Gastroesophageal sphincter (tissue), 4 donors: ENCODE data around the gene SNTG2. TPM values are rescaled to one million over a fixed set of nuclear protein-coding genes. Genes with fewer than 3 reads are reported as not detected.

Experiments
- ATAC-seq: fragments of 150-250 bp; one replicate; pipeline ENCODE4 v1.9.1; 2016; ENCODE audit warnings: mild to moderate bottlenecking, moderate library complexity
- H3K27ac ChIP-seq, 4 donors: fragments of 200-600 bp; sonication (generic) in 3 of 4; 1 replicate in 3 of 4; 2 replicates in 1 of 4; pipeline ENCODE4 v1.5.1; 2016 to 2019
- H3K27me3 ChIP-seq: fragments of 200-600 bp; sonication (generic); one replicate; pipeline ENCODE4 v1.5.1; 2019
- H3K36me3 ChIP-seq, 2 donors: fragments of 200-600 bp; sonication (generic); one replicate each; pipeline ENCODE4 v1.5.1; 2019; ENCODE audit warnings: control low read depth in 1 of 2
- H3K4me1 ChIP-seq, 3 donors: fragments of 200-600 bp; sonication (generic); 1 replicate in 2 of 3; 2 replicates in 1 of 3; pipeline ENCODE4 v1.5.1; 2016 to 2019; ENCODE audit warnings: control low read depth in 2 of 3
- H3K4me3 ChIP-seq, 2 donors: fragments of 200-600 bp; sonication (generic); one replicate each; pipeline ENCODE4 v1.5.1; 2019; ENCODE audit warnings: mild to moderate bottlenecking in 1 of 2, moderate library complexity in 1 of 2
- H3K9me3 ChIP-seq, 3 donors: fragments of 200-600 bp; sonication (generic); one replicate each; pipeline ENCODE4 v1.5.1; 2017 to 2019; ENCODE audit warnings: control low read depth in 2 of 3
- EP300 ChIP-seq: sonication (generic); formaldehyde crosslinking; IDR thresholded peaks from one replicate; pipeline ENCODE4 v1.6.1; 2017; ENCODE audit warnings: antibody characterized with exemption, mild to moderate bottlenecking
- POLR2A ChIP-seq, 2 donors: fragments of 450-650 bp; IDR thresholded peaks; one replicate each; pipeline ENCODE4 v1.6.1; 2017; ENCODE audit warnings: antibody characterized with exemption in 2 of 2, mild to moderate bottlenecking in 2 of 2, moderate library complexity in 1 of 2
- POLR2AphosphoS5 ChIP-seq: sonication (generic); formaldehyde crosslinking; IDR thresholded peaks from one replicate; pipeline ENCODE4 v1.6.1; 2017; ENCODE audit warnings: antibody characterized with exemption
- WGBS, 2 donors: methylation state at CpG; one replicate each; pipeline ENCODE4 v1.1.5; 2018; ENCODE audit warnings: low coverage in 1 of 2; 5-methylcytosine and 5-hydroxymethylcytosine counted together
- total RNA-seq, 4 donors: library from RNA; depleted of rRNA; stranded (reverse); fragments of >200 nt; gene quantifications; one replicate each; pipeline ENCODE4 v1.1.0, GENCODE V29; 2016
- TF ChIP-seq, protein P1 (sequence below), 4 experiments: fragments of 200-600 bp in 2 of 4; fragments of 450-650 bp in 2 of 4; sonication (generic) in 1 of 4; IDR thresholded peaks; one replicate each; pipeline ENCODE4 v1.5.1; 2017 to 2019; ENCODE audit warnings: antibody characterized with exemption in 4 of 4, mild to moderate bottlenecking in 2 of 4, moderate library complexity in 2 of 4

The SNTG2 gene
- total RNA-seq, 4 donors from 2014 or later: 1.5 to 7.9 (median 4.3) TPM

- no peaks in the 10 kb centered on the region for H3K36me3 ChIP-seq
- H3K4me3 ChIP-seq: no peak overlapping the region
- no peaks in the 10 kb centered on the region for H3K4me1 ChIP-seq
- peaks cover 0 to 20% (median 0%) of the 10 kb centered on the region in 3 donors for H3K9me3 ChIP-seq
- ATAC-seq: no peak
- 75 to 88% methylated on average over 5 to 6 of the region's 12 CpGs for WGBS, 2 donors
- no peak for TF ChIP-seq POLR2AphosphoS5
- TF ChIP-seq EP300: no peak
- TF ChIP-seq POLR2A (IDR thresholded peaks at IDR 0.05): no peak
- TF ChIP-seq, protein P1, sequence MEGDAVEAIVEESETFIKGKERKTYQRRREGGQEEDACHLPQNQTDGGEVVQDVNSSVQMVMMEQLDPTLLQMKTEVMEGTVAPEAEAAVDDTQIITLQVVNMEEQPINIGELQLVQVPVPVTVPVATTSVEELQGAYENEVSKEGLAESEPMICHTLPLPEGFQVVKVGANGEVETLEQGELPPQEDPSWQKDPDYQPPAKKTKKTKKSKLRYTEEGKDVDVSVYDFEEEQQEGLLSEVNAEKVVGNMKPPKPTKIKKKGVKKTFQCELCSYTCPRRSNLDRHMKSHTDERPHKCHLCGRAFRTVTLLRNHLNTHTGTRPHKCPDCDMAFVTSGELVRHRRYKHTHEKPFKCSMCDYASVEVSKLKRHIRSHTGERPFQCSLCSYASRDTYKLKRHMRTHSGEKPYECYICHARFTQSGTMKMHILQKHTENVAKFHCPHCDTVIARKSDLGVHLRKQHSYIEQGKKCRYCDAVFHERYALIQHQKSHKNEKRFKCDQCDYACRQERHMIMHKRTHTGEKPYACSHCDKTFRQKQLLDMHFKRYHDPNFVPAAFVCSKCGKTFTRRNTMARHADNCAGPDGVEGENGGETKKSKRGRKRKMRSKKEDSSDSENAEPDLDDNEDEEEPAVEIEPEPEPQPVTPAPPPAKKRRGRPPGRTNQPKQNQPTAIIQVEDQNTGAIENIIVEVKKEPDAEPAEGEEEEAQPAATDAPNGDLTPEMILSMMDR (IDR thresholded peaks at IDR 0.05): no peak
- H3K27me3 ChIP-seq: peaks cover 8% of the 10 kb centered on the region
- no peak overlapping the region for H3K27ac ChIP-seq
These were observed 15.0 kb downstream of the SNTG2 start for GRCh38 chr2:965640-966147.

DNA sequence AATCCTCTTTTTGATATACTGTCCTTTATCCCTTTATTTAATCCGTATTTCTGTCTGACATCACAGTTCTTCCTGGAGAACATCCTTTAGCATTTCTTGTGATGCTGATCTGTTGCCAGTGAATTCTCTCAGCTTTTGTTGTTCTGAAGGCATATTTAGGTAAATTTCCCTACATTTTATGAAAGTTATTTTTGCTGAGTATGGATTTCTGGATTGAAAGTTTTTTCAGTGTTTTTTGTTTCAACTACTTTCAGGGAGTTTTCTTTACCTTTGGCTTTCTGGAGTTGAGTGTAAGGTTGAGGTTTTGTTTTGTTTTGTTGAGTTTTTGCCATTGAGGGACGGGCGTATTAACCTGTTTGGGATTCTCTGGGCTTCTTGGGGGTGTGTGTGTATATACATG lies 22.5 kb downstream of the SNTG2 start:
- peaks cover 28% of the 10 kb centered on the region for H3K27me3 ChIP-seq
- 76 to 89% methylated on average over 3 of the region's 3 CpGs for WGBS, 2 donors
- TF ChIP-seq POLR2A (IDR thresholded peaks at IDR 0.05): no peak
- TF ChIP-seq POLR2AphosphoS5: no peak
- TF ChIP-seq EP300: no peak
- TF ChIP-seq, protein P1 (IDR thresholded peaks at IDR 0.05): no peak
- no peak overlapping the region for H3K4me3 ChIP-seq
- H3K27ac ChIP-seq: no peak overlapping the region
- no peaks in the 10 kb centered on the region for H3K36me3 ChIP-seq
- peaks cover 0 to 18% (median 0%) of the 10 kb centered on the region in 3 donors for H3K9me3 ChIP-seq
- no peak for ATAC-seq
- peaks cover 0 to 5% (median 0%) of the 10 kb centered on the region in 3 donors for H3K4me1 ChIP-seq

DNA sequence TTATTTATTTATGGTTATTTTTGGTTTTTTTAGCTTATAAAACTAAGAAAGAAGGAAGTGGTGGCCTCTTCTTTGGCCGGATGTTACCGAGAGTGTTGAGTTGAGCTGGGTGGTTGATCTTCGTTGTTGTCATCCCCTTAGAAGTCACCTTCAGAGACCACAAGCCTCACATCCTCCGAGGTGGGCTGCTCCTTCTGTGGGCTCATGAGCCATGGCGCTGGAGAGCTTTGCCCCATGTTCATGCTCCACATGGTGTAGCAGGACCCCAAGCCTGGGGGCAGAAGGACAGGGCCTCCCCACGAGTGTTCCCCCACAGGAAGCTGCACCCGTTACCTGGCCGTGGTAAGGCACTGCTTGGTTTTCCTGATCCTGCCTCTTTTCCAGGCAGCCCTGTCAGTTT lies 23.4 kb downstream of the SNTG2 start:
- Histone ChIP-seq H3K4me3 (no peak overlapping the region), H3K9me3 (peaks cover 0 to 9% (median 0%) of the 10 kb centered on the region in 3 donors), H3K27ac (no peak overlapping the region), H3K36me3 (no peaks in the 10 kb centered on the region), H3K4me1 (peaks cover 0 to 5% (median 0%) of the 10 kb centered on the region in 3 donors), H3K27me3 (peaks cover 28% of the 10 kb centered on the region)
- ATAC-seq: no peak
- 50 to 82% methylated on average over 2 to 5 of the region's 8 CpGs for whole genome bisulfite sequencing, 2 donors
- TF ChIP-seq POLR2AphosphoS5 (no peak), EP300 (no peak), POLR2A (IDR thresholded peaks at IDR 0.05) (no peak)
- TF ChIP-seq, protein P1 (IDR thresholded peaks at IDR 0.05): no peak

DNA sequence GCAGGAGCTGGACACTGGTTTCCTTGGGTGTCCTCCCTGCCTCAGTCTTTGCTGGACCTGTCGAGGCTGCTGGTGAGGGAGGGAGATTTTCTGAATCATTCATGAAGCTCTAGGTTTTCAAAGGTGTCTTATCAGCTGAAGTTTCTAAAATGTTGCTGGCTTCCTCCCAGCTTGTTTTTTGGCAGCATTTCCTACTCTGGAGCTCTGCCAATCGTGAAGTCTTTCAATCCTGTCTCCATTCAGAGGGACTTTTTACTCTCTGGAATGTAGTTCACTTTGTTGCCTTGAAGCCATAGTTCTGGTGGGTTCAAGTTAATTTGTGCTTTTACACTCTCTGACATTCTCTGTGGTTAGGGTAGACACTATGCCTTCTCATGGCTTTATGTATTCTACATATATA lies 23.9 kb downstream of the SNTG2 start:
- H3K4me3 ChIP-seq: no peak overlapping the region
- peaks cover 0 to 4% (median 0%) of the 10 kb centered on the region in 3 donors for H3K9me3 ChIP-seq
- no peak for TF ChIP-seq EP300
- no peak for TF ChIP-seq POLR2A (IDR thresholded peaks at IDR 0.05)
- no peak for TF ChIP-seq POLR2AphosphoS5
- TF ChIP-seq, protein P1 (IDR thresholded peaks at IDR 0.05): no peak
- no peak overlapping the region for H3K27ac ChIP-seq
- ATAC-seq: no peak
- no peaks in the 10 kb centered on the region for H3K36me3 ChIP-seq
- 0 to 8% methylated on average over 1 to 2 of the region's 2 CpGs for WGBS, 2 donors
- peaks cover 0 to 5% (median 0%) of the 10 kb centered on the region in 3 donors for H3K4me1 ChIP-seq
- peaks cover 28% of the 10 kb centered on the region for H3K27me3 ChIP-seq

DNA sequence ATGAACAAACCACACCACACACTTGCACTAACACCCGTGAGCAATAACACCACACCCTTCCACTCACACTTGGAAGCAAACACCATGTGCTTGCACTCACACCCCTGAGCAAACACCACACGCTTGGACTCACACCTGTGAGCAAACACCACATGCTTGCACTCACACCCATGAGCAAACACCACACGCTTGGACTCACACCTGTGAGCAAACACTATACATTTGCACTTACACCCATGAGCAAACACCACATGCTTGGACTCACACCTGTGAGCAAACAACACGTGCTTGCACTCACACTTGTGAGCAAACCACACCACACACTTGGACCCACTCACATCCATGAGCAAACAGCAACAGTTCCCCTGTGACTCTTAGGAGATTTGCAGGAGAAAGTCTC lies 24.4 kb downstream of the SNTG2 start:
- no peak for TF ChIP-seq POLR2AphosphoS5
- no peak for TF ChIP-seq EP300
- TF ChIP-seq, protein P1 (IDR thresholded peaks at IDR 0.05): no peak
- no peak for ATAC-seq
- Histone ChIP-seq H3K36me3 (no peaks in the 10 kb centered on the region), H3K9me3 (no peaks in the 10 kb centered on the region), H3K4me3 (no peak overlapping the region), H3K4me1 (peaks cover 0 to 5% (median 0%) of the 10 kb centered on the region in 3 donors), H3K27me3 (peaks cover 28% of the 10 kb centered on the region), H3K27ac (no peak overlapping the region)
- WGBS, 2 donors: 78% methylated on average over 2 of the region's 4 CpGs; no CpG with 5 or more reads in 1 of the 2 donors
